K562 (cell line): ENCODE measurements around the gene HEATR3.

ENCODE experiments used
- ATF7 ChIP-seq: fragments of 450-650 bp; IDR thresholded peaks from 2 replicates; pipeline ENCODE4 v1.7.1; 2014; ENCODE audit warnings: mild to moderate bottlenecking, moderate library complexity
- CREM ChIP-seq: IDR thresholded peaks from 2 replicates; pipeline ENCODE4 v1.6.1; 2014; ENCODE audit warnings: antibody characterized with exemption, low read depth
- CTCF ChIP-seq, 3 experiments: IDR thresholded peaks in 2 of 3; conservative IDR thresholded peaks in 1 of 3; 2 replicates each; pipeline ENCODE4 v1.5.1; 2011 to 2012; ENCODE audit warnings: low read length in 3 of 3, mild to moderate bottlenecking in 3 of 3, control low read depth in 2 of 3, improper control_type of control experiment in 1 of 3, inconsistent platforms in 1 of 3, low read depth in 1 of 3, mixed read lengths in 1 of 3, moderate library complexity in 1 of 3; ENCODE audit not compliant: insufficient read depth in 2 of 3
- GTF3C2 ChIP-seq: IDR thresholded peaks from 3 replicates; pipeline ENCODE4 v1.6.1; 2011; ENCODE audit warnings: borderline replicate concordance, mild to moderate bottlenecking, moderate library complexity; ENCODE audit not compliant: insufficient read length; ENCODE audit errors: extremely low read depth
- KDM5B ChIP-seq: fragments of 200-600 bp; sonication (generic); IDR thresholded peaks from 2 replicates; pipeline ENCODE4 v1.6.1; 2012; ENCODE audit warnings: low read depth, mild to moderate bottlenecking, moderate library complexity, low read length, control low read depth, inconsistent platforms; ENCODE audit not compliant: insufficient replicate concordance
- PRDM10 ChIP-seq: fragments of 450-650 bp; IDR thresholded peaks from 2 replicates; pipeline ENCODE4 v1.6.1; 2018; ENCODE audit not compliant: partially characterized antibody
- SRF ChIP-seq, 2 experiments: fragments of 250-450, 450-650 bp in 1 of 2; sonication (Bioruptor Pico) in 1 of 2; sonication (generic) in 1 of 2; formaldehyde crosslinking; IDR thresholded peaks; 2 replicates each; pipeline versions ENCODE4 v1.5.0 to v1.5.1; 2020 to 2022; ENCODE audit warnings: mild to moderate bottlenecking in 1 of 2, missing genetic modification reagents in 1 of 2
- ZBTB49 ChIP-seq: sonication (generic); formaldehyde crosslinking; IDR thresholded peaks from 2 replicates; pipeline ENCODE4 v1.8.0; 2022; ENCODE audit warnings: missing genetic modification reagents, mild to moderate bottlenecking, borderline replicate concordance
- ZBTB7A ChIP-seq: IDR thresholded peaks from 2 replicates; pipeline ENCODE4 v1.6.1; 2011; ENCODE audit warnings: low read depth, mild to moderate bottlenecking, low read length, moderate library complexity, borderline replicate concordance; ENCODE audit not compliant: control insufficient read depth
- ZNF57 ChIP-seq: fragments of 450-650 bp; formaldehyde crosslinking; IDR thresholded peaks from 2 replicates; pipeline ENCODE4 v1.4.0; 2020; ENCODE audit warnings: mild to moderate bottlenecking, moderate library complexity

- no peak for TF ChIP-seq PRDM10
- no peak for TF ChIP-seq ZNF57 (CRISPR knock-in tag)
- TF ChIP-seq ZBTB49 (CRISPR knock-in tag): no peak
- no peak for TF ChIP-seq ZBTB7A
- TF ChIP-seq CREM: no peak
- no peak for TF ChIP-seq GTF3C2
- no peak for TF ChIP-seq KDM5B
- TF ChIP-seq ATF7: no peak
- no peak for TF ChIP-seq SRF (CRISPR knock-in tag; IDR thresholded peaks at IDR 0.05)
- no peak for TF ChIP-seq CTCF (IDR thresholded peaks at IDR 0.05 in 2 of 3, conservative IDR thresholded peaks at IDR 0.05 in 1 of 3; ENCODE audit: insufficient read depth in 2 of 3, low read depth in 1 of 3, low read length in 3 of 3)
These were observed 56.1 kb downstream of the HEATR3 start for GRCh38 chr16:50121721-50122445.
